Endometrial microvascular endothelial cells (primary cell): ENCODE measurements around the gene ABHD18. TPM values are rescaled to one million over a fixed set of nuclear protein-coding genes. Genes with fewer than 3 reads are reported as not detected.
"Not testable (repeated sequence)": the region's sequence is repeated elsewhere in the genome, so short reads cannot be mapped to it uniquely, and the experiment has no call there.

Experiments
- in situ Hi-C: cut with HindIII; loops from 2 replicates; pipeline ENCODE4 v1.10.0; 2017; ENCODE audit warnings: low sequenced_read_pairs, low pct_unique_long_range_greater_than_20kb; ENCODE audit errors: inconsistent ontology term
- total RNA-seq: library from RNA; depleted of rRNA; stranded (reverse); fragments of >200 nt; gene quantifications from one replicate; pipeline ENCODE4 v1.2.3, GENCODE V29; 2015; ENCODE audit errors: inconsistent ontology term

The ABHD18 gene
- total RNA-seq, 1 donor from 2014 or later, result 10.4 TPM

GRCh38 chr4:127982445-127982844, 17.2 kb downstream of the ABHD18 start:
- in situ Hi-C loops, result no loop called here

GRCh38 chr4:127985989-127986388, 20.8 kb downstream of the ABHD18 start:
- in situ Hi-C loops, result no loop called here

DNA sequence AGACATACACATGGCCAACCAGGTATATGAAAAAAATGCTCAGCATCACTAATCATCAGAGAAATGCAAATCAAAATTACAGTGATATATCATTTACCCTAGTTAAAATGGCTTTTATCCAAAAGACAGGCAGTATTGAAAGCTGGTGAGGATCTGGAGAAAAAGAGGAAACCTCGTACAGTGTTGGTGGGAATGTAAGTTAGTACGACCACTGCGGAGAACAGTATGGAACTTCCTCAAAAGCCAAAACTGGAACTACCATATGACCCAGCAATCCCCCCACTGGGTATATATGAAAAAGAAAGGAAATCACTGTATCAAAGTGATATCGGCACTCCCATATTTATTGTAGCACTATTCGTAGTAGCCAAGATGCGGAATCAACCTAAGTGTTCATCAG, 23.4 kb downstream of the ABHD18 start:
- in situ Hi-C loops, result no loop called here

DNA sequence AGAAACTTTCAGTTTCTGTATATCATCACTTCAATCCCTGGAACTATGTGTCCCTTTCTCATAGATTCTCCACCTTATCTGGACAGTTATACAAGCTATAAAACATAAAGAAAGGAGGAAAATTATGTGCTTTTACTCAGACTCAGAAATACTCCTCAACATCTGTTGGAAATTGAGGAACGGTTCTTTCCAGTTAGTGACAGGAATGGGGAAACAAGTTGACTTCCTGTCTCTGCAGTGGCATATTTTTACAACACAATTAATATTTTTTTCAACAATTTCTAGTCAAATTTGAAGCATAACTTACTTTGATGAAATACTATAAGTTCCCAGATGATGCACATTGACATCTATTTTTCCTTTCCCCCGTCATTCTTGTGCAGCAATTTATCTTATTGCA, 27.9 kb downstream of the ABHD18 start:
- in situ Hi-C loops, result no loop called here

DNA sequence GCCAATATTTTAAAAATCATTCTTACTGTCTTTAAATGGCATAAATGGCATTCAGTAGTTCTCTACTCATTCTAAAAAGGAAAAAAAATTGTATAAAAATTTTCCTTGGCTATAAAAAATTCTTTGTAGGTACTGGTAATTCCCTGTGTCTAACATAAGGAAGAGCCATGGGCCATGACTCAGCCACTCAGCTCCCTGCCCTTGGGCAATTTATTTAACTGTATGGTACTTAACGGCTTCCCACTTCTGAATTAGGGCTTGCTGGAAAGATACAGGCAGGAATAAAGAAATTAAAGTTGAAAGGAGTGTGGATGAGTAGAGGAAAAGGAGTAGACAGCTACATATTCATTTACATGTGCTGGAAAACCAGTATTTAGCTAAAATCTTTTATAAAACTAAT, 30.6 kb downstream of the ABHD18 start:
- in situ Hi-C loops, result no loop called here

DNA sequence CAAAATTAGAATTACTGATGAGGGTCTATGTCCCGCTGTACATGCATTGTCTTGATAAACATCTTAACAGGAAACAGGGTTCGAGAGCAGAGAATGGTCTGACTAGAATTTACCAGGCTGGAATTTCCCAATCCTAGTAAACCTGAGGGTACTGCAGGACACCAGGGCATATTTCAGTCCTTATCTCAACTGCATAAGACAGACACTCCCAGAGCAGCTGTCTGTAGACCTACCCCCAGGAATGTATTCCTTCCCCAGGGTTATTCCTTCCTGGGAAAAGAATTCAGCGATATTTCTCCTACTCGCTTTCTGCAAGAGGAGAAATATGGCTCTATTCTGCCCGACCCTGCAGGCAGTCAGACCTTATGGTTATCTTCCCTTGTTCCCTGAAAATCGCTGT, 31.3 kb downstream of the ABHD18 start:
- in situ Hi-C loops, result not testable (repeated sequence)

- in situ Hi-C loops, result no loop called here
Measured at GRCh38 chr4:127997534-127998388, 32.6 kb downstream of the ABHD18 start.

GRCh38 chr4:128006592-128006991, 41.4 kb downstream of the ABHD18 start:
- in situ Hi-C loops, result no loop called here

GRCh38 chr4:128009428-128009827, 44.2 kb downstream of the ABHD18 start:
- in situ Hi-C loops, result no loop called here

- in situ Hi-C loops, result no loop called here
Measured at GRCh38 chr4:128025319-128025718, 60.1 kb downstream of the ABHD18 start.

DNA sequence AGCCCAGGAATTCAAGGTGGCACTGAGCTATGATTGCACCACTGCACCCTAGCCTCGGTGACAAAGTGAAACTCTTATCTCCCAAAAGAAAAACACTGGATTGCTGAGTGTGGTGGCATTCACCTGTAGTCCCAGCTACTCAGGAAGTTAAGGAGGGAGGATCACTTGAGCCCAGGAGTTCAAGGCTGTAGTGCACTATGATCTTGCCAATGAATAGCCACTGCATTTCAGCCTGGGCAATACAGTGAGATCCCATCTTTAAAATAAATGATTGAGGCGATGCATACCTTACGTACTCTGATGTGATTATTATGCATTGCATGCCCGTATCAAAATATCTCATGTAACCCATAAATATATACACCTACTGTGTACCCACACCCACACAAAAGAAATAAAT, 64.7 kb downstream of the ABHD18 start:
- in situ Hi-C loops, result no loop called here

- in situ Hi-C loops, result no loop called here
Measured at GRCh38 chr4:128031756-128032384, 66.7 kb downstream of the ABHD18 start.

DNA sequence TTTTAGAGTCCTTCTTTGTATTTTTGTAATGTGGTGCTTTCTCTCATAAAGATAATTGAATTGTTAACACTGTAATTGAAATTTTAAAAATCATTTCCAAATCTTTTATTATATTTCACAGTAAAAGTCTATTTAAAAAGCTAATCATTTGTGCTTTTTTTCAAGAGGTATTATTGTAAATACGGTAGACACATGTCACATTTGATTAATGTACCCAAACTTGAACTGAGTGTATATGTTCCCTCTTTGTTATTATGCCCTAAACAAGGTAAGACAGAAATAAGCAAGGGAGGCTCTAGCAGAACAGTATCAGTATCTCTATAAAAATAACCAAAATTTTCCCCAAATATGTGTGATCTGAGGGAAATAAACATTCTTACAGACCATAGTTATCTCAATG, 74.4 kb downstream of the ABHD18 start:
- in situ Hi-C loops, result no loop called here

- in situ Hi-C loops, result not testable (repeated sequence)
Measured at GRCh38 chr4:128047019-128047418, 81.8 kb downstream of the ABHD18 start.

DNA sequence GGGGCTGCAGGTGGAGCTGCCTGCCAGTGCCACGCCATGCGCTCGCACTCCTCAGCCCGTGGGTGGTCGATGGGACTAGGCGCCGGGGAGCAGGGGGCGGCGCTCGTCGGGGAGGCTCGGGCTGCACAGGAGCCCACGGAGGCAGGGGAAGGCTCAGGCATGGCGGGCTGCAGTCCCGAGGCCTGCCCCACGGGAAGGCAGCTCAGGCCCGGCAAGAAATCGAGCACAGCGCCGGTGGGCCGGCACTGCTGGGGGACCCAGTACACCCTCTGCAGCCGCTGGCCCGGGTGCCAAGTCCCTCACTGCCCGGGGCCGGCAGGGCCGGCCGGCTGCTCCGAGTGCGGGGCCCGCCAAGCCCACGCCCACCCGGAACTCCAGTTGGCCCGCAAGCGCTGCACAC, 82.3 kb downstream of the ABHD18 start:
- in situ Hi-C loops, result not testable (repeated sequence)

- in situ Hi-C loops, result not testable (repeated sequence)
Measured at GRCh38 chr4:128051229-128051628, 86.0 kb downstream of the ABHD18 start.

DNA sequence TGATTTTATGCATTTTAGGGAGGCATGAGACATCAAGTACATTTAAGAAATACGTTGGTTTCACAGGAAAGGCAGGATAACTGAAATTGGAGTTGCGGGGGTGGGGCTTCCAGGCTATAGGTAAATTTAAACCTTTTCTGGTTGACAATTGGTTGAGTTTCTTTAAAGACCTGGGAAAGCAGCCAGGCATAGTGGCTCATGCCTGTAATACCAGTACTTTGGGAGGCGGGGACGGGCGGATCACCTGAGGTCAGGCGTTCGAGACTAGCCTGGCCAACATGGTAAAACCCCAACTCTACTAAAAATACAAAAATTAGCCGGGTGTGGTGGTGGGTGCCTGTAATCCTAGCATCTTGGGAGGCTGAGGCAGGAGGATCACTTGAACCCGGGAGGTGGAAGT, 89.7 kb downstream of the ABHD18 start:
- in situ Hi-C loops, result not testable (repeated sequence)

DNA sequence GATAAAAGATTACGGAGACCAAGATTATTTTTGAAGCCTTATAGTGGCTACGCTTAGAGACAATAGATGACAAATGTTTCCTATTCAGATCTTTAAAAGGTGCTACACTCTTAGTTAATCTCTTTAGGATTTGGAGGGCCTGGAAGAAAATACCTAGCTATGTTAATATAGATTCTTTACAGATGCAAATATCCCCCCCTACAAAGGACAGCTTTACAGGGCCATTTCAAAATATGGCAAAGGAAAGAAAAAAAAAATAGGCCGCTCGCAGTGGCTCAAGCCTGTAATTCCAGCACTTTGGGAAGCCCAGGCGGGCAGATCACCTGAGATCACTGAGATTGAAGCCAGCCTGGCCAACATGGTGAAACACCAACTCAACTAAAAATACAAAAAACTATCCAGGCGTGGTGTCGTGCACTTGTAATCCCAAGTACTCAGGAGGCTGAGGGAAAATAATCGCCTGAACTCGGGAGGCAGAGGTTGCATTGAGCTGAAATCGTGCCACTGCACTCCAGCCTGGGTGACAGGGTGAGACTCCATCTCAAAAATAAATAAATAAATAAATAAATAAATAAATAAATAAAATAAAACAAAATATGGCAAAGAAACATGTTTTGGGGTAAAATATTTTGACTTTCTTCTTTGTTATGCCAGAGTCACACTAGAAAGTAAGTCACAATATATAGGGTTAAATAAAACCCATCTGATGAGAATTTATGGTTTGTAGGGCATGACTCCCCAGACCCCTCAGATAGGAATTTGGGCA, 90.4 kb downstream of the ABHD18 start:
- in situ Hi-C loops, result not testable (repeated sequence)

DNA sequence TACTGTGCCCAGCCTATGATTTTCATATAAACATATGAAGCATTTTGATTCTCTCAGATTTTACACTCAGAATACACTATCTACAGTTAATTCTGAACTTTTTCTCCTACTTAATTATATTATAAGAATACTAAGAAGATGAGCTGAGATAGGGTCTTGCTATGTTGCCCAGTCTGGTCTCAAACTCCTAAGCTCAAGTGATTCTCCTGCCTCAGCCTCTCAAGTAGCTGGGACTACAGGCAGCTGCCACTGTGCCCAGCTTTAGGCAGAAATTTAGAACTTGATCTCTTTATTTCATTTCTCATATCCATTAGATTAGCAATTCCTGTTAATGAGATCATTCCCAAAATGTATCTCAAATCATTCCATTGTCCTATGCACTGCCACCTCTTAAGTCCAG, 91.2 kb downstream of the ABHD18 start:
- in situ Hi-C loops, result no loop called here
